ENCODE measurements around the gene CLDN11. TPM values are rescaled to one million over a fixed set of nuclear protein-coding genes. Genes with fewer than 3 reads are reported as not detected.

CLDN11 gene
- total RNA-seq, 1 donor from 2014 or later: 2.5 TPM

- Histone ChIP-seq H3K4me3 (ENCODE audit: low read depth, low read length) (no peak overlapping the region), H3K27me3 (ENCODE audit: control insufficient read depth, insufficient read depth, low read length) (peaks cover 8% of the 10 kb centered on the region), H3K36me3 (ENCODE audit: control insufficient read depth, insufficient read depth, low read length) (no peaks in the 10 kb centered on the region)
- TF ChIP-seq CTCF (IDR thresholded peaks at IDR 0.05; ENCODE audit: insufficient read depth, low read length, poor library complexity, severe bottlenecking): peak; percentile 97
- no peak for DNase-seq (ENCODE audit: low read depth)
Observed at GRCh38 chr3:170414202-170414663, 4.4 kb upstream of the CLDN11 start.

GRCh38 chr3:170417090-170417489 lies 1.6 kb upstream of the CLDN11 start:
- no peak for TF ChIP-seq CTCF (IDR thresholded peaks at IDR 0.05; ENCODE audit: insufficient read depth, low read length, poor library complexity, severe bottlenecking)
- no peak for DNase-seq (ENCODE audit: low read depth)
- Histone ChIP-seq H3K27me3 (ENCODE audit: control insufficient read depth, insufficient read depth, low read length) (peaks cover 14% of the 10 kb centered on the region), H3K4me3 (ENCODE audit: low read depth, low read length) (no peak overlapping the region), H3K36me3 (ENCODE audit: control insufficient read depth, insufficient read depth, low read length) (no peaks in the 10 kb centered on the region)

GRCh38 chr3:170419557-170420087 lies 954 bp downstream of the CLDN11 start:
- no peak for DNase-seq (ENCODE audit: low read depth)
- TF ChIP-seq CTCF (IDR thresholded peaks at IDR 0.05; ENCODE audit: insufficient read depth, low read length, poor library complexity, severe bottlenecking): no peak
- no peaks in the 10 kb centered on the region for H3K36me3 ChIP-seq (ENCODE audit: control insufficient read depth, insufficient read depth, low read length)

GRCh38 chr3:170420307-170420821 lies 1.7 kb downstream of the CLDN11 start:
- peak overlapping the region; percentile 40 for H3K4me3 ChIP-seq (ENCODE audit: low read depth, low read length)
- no peak for TF ChIP-seq CTCF (IDR thresholded peaks at IDR 0.05; ENCODE audit: insufficient read depth, low read length, poor library complexity, severe bottlenecking)
- H3K27me3 ChIP-seq (ENCODE audit: control insufficient read depth, insufficient read depth, low read length): peaks cover 14% of the 10 kb centered on the region
- DNase-seq (ENCODE audit: low read depth): no peak
- no peaks in the 10 kb centered on the region for H3K36me3 ChIP-seq (ENCODE audit: control insufficient read depth, insufficient read depth, low read length)

More at GRCh38 chr3:170419557-170420087, 954 bp downstream of the CLDN11 start:
- Histone ChIP-seq H3K4me3 (ENCODE audit: low read depth, low read length) (peak overlapping the region; percentile 40), H3K27me3 (ENCODE audit: control insufficient read depth, insufficient read depth, low read length) (peaks cover 14% of the 10 kb centered on the region)

GRCh38 chr3:170421111-170421641 lies 2.5 kb downstream of the CLDN11 start:
- Histone ChIP-seq H3K27me3 (ENCODE audit: control insufficient read depth, insufficient read depth, low read length) (peaks cover 14% of the 10 kb centered on the region), H3K36me3 (ENCODE audit: control insufficient read depth, insufficient read depth, low read length) (no peaks in the 10 kb centered on the region), H3K4me3 (ENCODE audit: low read depth, low read length) (no peak overlapping the region)
- no peak for TF ChIP-seq CTCF (IDR thresholded peaks at IDR 0.05; ENCODE audit: insufficient read depth, low read length, poor library complexity, severe bottlenecking)
- DNase-seq (ENCODE audit: low read depth): no peak

- no peaks in the 10 kb centered on the region for H3K36me3 ChIP-seq (ENCODE audit: control insufficient read depth, insufficient read depth, low read length)
- TF ChIP-seq CTCF (IDR thresholded peaks at IDR 0.05; ENCODE audit: insufficient read depth, low read length, poor library complexity, severe bottlenecking): no peak
- H3K27me3 ChIP-seq (ENCODE audit: control insufficient read depth, insufficient read depth, low read length): peaks cover 14% of the 10 kb centered on the region
- no peak overlapping the region for H3K4me3 ChIP-seq (ENCODE audit: low read depth, low read length)
- no peak for DNase-seq (ENCODE audit: low read depth)
Observed at GRCh38 chr3:170421758-170422157, 3.1 kb downstream of the CLDN11 start.
